GM12878 (cell line): ENCODE measurements around the gene RERGL. TPM values are rescaled to one million over a fixed set of nuclear protein-coding genes. Genes with fewer than 3 reads are reported as not detected.

ENCODE experiments used
- ATAC-seq: fragments of 200-7000 bp; cut with Tn5 transposase; 3 replicates; pipeline ENCODE4 v1.9.1; 2020; ENCODE audit warnings: mild to moderate bottlenecking, moderate library complexity
- BruUV-seq: library from RNA; stranded (reverse); fragments of 400-500 nt; replicated peaks from 2 replicates; lab custom pipeline; 2021; lab: Mats Ljungman, UMichigan
- CTCF ChIA-PET: fragments of 300-600 bp; sonication (Branson Sonifier 250); formaldehyde crosslinking; extraction: SDS; loops from one replicate; lab custom pipeline; 2021; ENCODE audit warnings: inconsistent platforms; lab: Yijun Ruan, JAX
- POLR2A ChIA-PET: fragments of 350-600 bp; formaldehyde crosslinking; extraction: SDS; loops from one replicate; lab custom pipeline; 2021; ENCODE audit warnings: inconsistent platforms; lab: Charles Lee
- RAD21 ChIA-PET: fragments of 300-600 bp; sonication (Branson Sonifier 250); formaldehyde crosslinking; loops from one replicate; lab custom pipeline; 2023; ENCODE audit warnings: antibody characterized with exemption; ENCODE audit not compliant: unreplicated experiment; lab: Charles Lee
- SMC1A ChIA-PET: fragments of 300-600 bp; sonication (Branson Sonifier 250); formaldehyde crosslinking; loops from one replicate; lab custom pipeline; 2023; ENCODE audit not compliant: unreplicated experiment, uncharacterized antibody; lab: Charles Lee
- DNase-seq: peaks from one replicate; pipeline ENCODE4 v3.0.0-alpha.2; 2011; ENCODE audit warnings: low read depth, low spot score
- FAIRE-seq: peaks from 3 replicates; lab custom pipeline; 2011; peaks lifted over from hg19 to GRCh38; lab: Jason Lieb, UNC
- H2AFZ ChIP-seq: 2 replicates; pipeline ENCODE4 v1.6.0; 2011; ENCODE audit warnings: low read depth, low read length, control low read depth; ENCODE audit not compliant: control insufficient read depth
- H3K27ac ChIP-seq: 2 replicates; pipeline ENCODE4 v1.5.1; 2011; ENCODE audit warnings: control low read depth; ENCODE audit not compliant: control insufficient read depth, insufficient read depth
- H3K27me3 ChIP-seq, 2 experiments: replicated peaks in 1 of 2; 2 replicates each; pipeline versions ENCODE4 v1.6.0 to v1.6.1; 2011; ENCODE audit warnings: low read length in 1 of 2; ENCODE audit not compliant: control insufficient read depth in 2 of 2, insufficient read depth in 2 of 2
- H3K36me3 ChIP-seq, 2 experiments: 2 replicates each; pipeline ENCODE4 v1.5.1; 2011; ENCODE audit warnings: low read length in 1 of 2; ENCODE audit not compliant: control insufficient read depth in 2 of 2, insufficient read depth in 2 of 2
- H3K4me1 ChIP-seq: 2 replicates; pipeline ENCODE4 v1.6.1; 2011; ENCODE audit warnings: mild to moderate bottlenecking, low read length, moderate library complexity, mixed read lengths; ENCODE audit not compliant: control insufficient read depth, insufficient read depth
- H3K4me2 ChIP-seq: 2 replicates; pipeline ENCODE4 v1.6.0; 2011; ENCODE audit warnings: control low read depth; ENCODE audit not compliant: control insufficient read depth, insufficient read depth
- H3K4me3 ChIP-seq: fragments of 200-600 bp; sonication (generic); 2 replicates; pipeline ENCODE4 v1.5.1; 2016
- H3K79me2 ChIP-seq: 2 replicates; pipeline ENCODE4 v1.6.0; 2011; ENCODE audit warnings: low read length; ENCODE audit not compliant: control insufficient read depth, insufficient read depth
- H3K9ac ChIP-seq: 2 replicates; pipeline ENCODE4 v1.8.0; 2011; ENCODE audit warnings: low read length, control low read depth, mixed read lengths; ENCODE audit not compliant: control insufficient read depth, insufficient read depth
- H3K9me3 ChIP-seq: replicated peaks from 3 replicates; pipeline ENCODE4 v1.5.1; 2011; ENCODE audit warnings: mild to moderate bottlenecking, low read length; ENCODE audit not compliant: control insufficient read depth, insufficient read depth
- H4K20me1 ChIP-seq: 2 replicates; pipeline ENCODE4 v1.6.0; 2011; ENCODE audit not compliant: control insufficient read depth, insufficient read depth
- ATF7 ChIP-seq: fragments of 450-650 bp; IDR thresholded peaks from 2 replicates; pipeline ENCODE4 v1.6.1; 2016; ENCODE audit warnings: low read depth, mild to moderate bottlenecking
- BHLHE40 ChIP-seq, 2 experiments: fragments of 450-650 bp in 1 of 2; IDR thresholded peaks; 2 replicates each; pipeline ENCODE4 v1.6.1; 2011 to 2017; ENCODE audit warnings: low read depth in 2 of 2, borderline replicate concordance in 1 of 2, improper control_type of control experiment in 1 of 2, low read length in 1 of 2, mild to moderate bottlenecking in 1 of 2
- CBX3 ChIP-seq: fragments of 200-600 bp; sonication (generic); IDR thresholded peaks from 2 replicates; pipeline ENCODE4 v1.6.1; 2016; ENCODE audit warnings: low read depth, borderline replicate concordance
- CHD4 ChIP-seq: fragments of 200-600 bp; sonication (generic); IDR thresholded peaks from 2 replicates; pipeline ENCODE4 v1.6.1; 2016; ENCODE audit warnings: mild to moderate bottlenecking
- DPF2 ChIP-seq: fragments of 450-650 bp; IDR thresholded peaks from 2 replicates; pipeline ENCODE4 v1.6.1; 2017; ENCODE audit warnings: mild to moderate bottlenecking
- ESRRA ChIP-seq: IDR thresholded peaks from 2 replicates; pipeline ENCODE4 v1.6.1; 2012; ENCODE audit warnings: mild to moderate bottlenecking, low read length, improper control_type of control experiment
- HCFC1 ChIP-seq: fragments of 150-350 bp; IDR thresholded peaks from 2 replicates; pipeline ENCODE4 v1.6.1; 2014; ENCODE audit warnings: low read length
- MXI1 ChIP-seq: fragments of 150-350 bp; IDR thresholded peaks from 2 replicates; pipeline ENCODE4 v1.6.1; 2011; ENCODE audit warnings: low read depth, mild to moderate bottlenecking, inconsistent platforms, low read length, improper control_type of control experiment
- NFYB ChIP-seq: IDR thresholded peaks from 2 replicates; pipeline ENCODE4 v1.6.1; 2011; ENCODE audit warnings: low read depth, mild to moderate bottlenecking, low read length, improper control_type of control experiment, moderate library complexity; ENCODE audit not compliant: insufficient read depth
- RELA ChIP-seq: fragments of 450-650 bp; IDR thresholded peaks from 2 replicates; pipeline ENCODE4 v1.8.0; 2014; ENCODE audit warnings: borderline replicate concordance; ENCODE audit not compliant: partially characterized antibody
- SMAD1 ChIP-seq: fragments of 450-650 bp; IDR thresholded peaks from 2 replicates; pipeline ENCODE4 v1.6.1; 2018; ENCODE audit warnings: mild to moderate bottlenecking, low read depth; ENCODE audit not compliant: partially characterized antibody
- SMC3 ChIP-seq: IDR thresholded peaks from 2 replicates; pipeline ENCODE4 v1.6.1; 2011; ENCODE audit warnings: low read length, improper control_type of control experiment, borderline replicate concordance
- WGBS: methylation state at CpG from one replicate; pipeline ENCODE4 v1.1.6; 2016; ENCODE audit warnings: low lambda C conversion rate; ENCODE audit not compliant: insufficient replicate concordance, insufficient coverage; ENCODE audit errors: missing lambda C conversion rate; 5-methylcytosine and 5-hydroxymethylcytosine counted together
- in situ Hi-C: fragments of 300-500 bp; cut with MboI; formaldehyde crosslinking; loops from 9 replicates; pipeline ENCODE4 v1.14.3; 2018; ENCODE audit warnings: mixed read lengths
- intact Hi-C: fragments of 100-400 bp; cut with micrococcal nuclease; formaldehyde crosslinking; loops from one replicate; pipeline ENCODE4 v1.14.2; 2022; ENCODE audit not compliant: unreplicated experiment
- polyA plus RNA-seq, 11 experiments: library from polyadenylated mRNA; depleted of rRNA in 4 of 11; unstranded in 6 of 11; stranded (reverse) in 5 of 11; fragments of >200 nt; fragmentation: Nextera tagmentation in 4 of 11; fragmentation: Illumina TruSeq in 1 of 11; extraction: Ambion mirVana in 4 of 11; extraction: Trizol in 1 of 11; gene quantifications; 1 replicate in 1 of 11; 2 replicates in 10 of 11; pipeline versions ENCODE4 v1.2.1 to v1.2.3, GENCODE V29; 2011 to 2016; ENCODE audit warnings: inconsistent platforms in 2 of 11, missing spikeins in 2 of 11, low read depth in 1 of 11
- total RNA-seq, 4 experiments: library from RNA; depleted of rRNA in 3 of 4; stranded (reverse); fragments of >200 nt in 3 of 4; fragmentation: Illumina TruSeq in 1 of 4; extraction: Trizol in 1 of 4; gene quantifications; 2 replicates each; pipeline versions ENCODE4 v1.2.1 to v1.2.3, GENCODE V29; 2013 to 2021
- TF ChIP-seq, protein P1 (sequence below): IDR thresholded peaks from 2 replicates; pipeline ENCODE4 v1.6.1; 2012; ENCODE audit warnings: low read depth, low read length, improper control_type of control experiment
- TF ChIP-seq, protein P2 (sequence below): fragments of 450-650 bp; formaldehyde crosslinking; IDR thresholded peaks from 2 replicates; pipeline ENCODE4 v1.4.0; 2020; ENCODE audit warnings: mild to moderate bottlenecking, moderate library complexity
- TF ChIP-seq, protein P3 (sequence below): fragments of 450-650 bp; formaldehyde crosslinking; IDR thresholded peaks from 2 replicates; pipeline ENCODE4 v1.4.0; 2022; ENCODE audit warnings: mild to moderate bottlenecking, moderate library complexity

The RERGL gene
- total and polyA plus RNA-seq, 10 of the 15 experiments (the other 5 are each of a cell fraction or from before 2014, with no cell fraction given) = 0.10 to 0.28 (median 0.14) TPM; not detected in 3

DNA sequence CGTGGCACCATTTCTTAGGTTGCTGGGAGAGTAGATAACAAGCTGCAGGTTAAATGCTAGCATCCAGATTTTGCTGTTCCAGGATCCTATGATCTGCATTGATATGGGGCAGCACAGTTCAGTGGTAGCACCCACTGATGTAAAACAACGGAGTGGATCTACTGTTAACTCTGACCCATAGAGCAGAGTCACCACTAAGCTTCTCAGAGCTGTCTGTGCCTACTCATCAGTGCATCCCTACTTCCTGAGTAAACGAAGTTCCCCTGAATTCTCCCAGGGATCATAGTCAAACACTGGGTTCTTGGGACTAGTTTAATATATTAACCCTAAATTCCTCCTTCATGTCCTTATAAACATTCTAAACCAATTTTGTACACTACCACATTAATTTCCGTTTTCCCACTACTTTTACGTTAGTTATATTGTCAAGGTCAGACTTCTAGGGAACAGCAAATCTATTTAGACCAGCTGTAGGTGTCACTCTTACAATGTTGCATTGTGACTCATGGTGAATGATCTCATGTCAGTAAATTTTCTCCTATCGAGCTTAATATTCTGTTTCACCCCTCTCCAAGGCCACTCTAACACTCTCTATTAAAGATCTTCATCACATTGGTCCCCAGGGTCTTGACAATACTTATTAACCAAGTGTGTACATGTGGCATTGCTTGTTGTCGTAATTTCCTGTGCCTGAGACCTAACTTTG lies 10.3 kb downstream of the RERGL start:
- Histone ChIP-seq H3K36me3 (no peaks in the 10 kb centered on the region), H3K4me3 (no peak overlapping the region), H3K79me2 (no peaks in the 10 kb centered on the region), H3K27me3 (no peaks in the 10 kb centered on the region), H4K20me1 (no peaks in the 10 kb centered on the region), H3K27ac (no peak overlapping the region), H3K9me3 (no peaks in the 10 kb centered on the region), H3K4me2 (no peak overlapping the region), H2AFZ (no peak overlapping the region), H3K9ac (no peak overlapping the region), H3K4me1 (no peaks in the 10 kb centered on the region)
- intact Hi-C loops (no loop called here), in situ Hi-C loops (no loop called here)
- no TSS peak for BruUV-seq
- ChIA-PET RAD21 (no interaction called here), SMC1A (no interaction called here), CTCF (interaction anchor here (1.1 kb wide), 1 partner anchor 77 kb away, joined by 3 read pairs; no protein-coding TSS in a partner anchor), POLR2A (no interaction called here)
- FAIRE-seq = no peak
- DNase-seq = no peak
- no peak for ATAC-seq
- no peak for TF ChIP-seq SMAD1
- no peak for TF ChIP-seq BHLHE40 (IDR thresholded peaks at IDR 0.05; ENCODE audit: borderline replicate concordance in 1 of 2, low read depth in 2 of 2, low read length in 1 of 2)
- no peak for TF ChIP-seq SMC3
- TF ChIP-seq ESRRA = no peak
- TF ChIP-seq MXI1 = no peak
- no peak for TF ChIP-seq DPF2
- no peak for TF ChIP-seq CBX3
- TF ChIP-seq NFYB = no peak
- no peak for TF ChIP-seq CHD4
- no peak for TF ChIP-seq HCFC1
- TF ChIP-seq, protein P1, sequence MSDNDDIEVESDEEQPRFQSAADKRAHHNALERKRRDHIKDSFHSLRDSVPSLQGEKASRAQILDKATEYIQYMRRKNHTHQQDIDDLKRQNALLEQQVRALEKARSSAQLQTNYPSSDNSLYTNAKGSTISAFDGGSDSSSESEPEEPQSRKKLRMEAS = no peak
- TF ChIP-seq, protein P2, sequence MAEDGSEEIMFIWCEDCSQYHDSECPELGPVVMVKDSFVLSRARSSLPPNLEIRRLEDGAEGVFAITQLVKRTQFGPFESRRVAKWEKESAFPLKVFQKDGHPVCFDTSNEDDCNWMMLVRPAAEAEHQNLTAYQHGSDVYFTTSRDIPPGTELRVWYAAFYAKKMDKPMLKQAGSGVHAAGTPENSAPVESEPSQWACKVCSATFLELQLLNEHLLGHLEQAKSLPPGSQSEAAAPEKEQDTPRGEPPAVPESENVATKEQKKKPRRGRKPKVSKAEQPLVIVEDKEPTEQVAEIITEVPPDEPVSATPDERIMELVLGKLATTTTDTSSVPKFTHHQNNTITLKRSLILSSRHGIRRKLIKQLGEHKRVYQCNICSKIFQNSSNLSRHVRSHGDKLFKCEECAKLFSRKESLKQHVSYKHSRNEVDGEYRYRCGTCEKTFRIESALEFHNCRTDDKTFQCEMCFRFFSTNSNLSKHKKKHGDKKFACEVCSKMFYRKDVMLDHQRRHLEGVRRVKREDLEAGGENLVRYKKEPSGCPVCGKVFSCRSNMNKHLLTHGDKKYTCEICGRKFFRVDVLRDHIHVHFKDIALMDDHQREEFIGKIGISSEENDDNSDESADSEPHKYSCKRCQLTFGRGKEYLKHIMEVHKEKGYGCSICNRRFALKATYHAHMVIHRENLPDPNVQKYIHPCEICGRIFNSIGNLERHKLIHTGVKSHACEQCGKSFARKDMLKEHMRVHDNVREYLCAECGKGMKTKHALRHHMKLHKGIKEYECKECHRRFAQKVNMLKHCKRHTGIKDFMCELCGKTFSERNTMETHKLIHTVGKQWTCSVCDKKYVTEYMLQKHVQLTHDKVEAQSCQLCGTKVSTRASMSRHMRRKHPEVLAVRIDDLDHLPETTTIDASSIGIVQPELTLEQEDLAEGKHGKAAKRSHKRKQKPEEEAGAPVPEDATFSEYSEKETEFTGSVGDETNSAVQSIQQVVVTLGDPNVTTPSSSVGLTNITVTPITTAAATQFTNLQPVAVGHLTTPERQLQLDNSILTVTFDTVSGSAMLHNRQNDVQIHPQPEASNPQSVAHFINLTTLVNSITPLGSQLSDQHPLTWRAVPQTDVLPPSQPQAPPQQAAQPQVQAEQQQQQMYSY (CRISPR knock-in tag) = no peak
- TF ChIP-seq RELA = no peak
- TF ChIP-seq, protein P3, sequence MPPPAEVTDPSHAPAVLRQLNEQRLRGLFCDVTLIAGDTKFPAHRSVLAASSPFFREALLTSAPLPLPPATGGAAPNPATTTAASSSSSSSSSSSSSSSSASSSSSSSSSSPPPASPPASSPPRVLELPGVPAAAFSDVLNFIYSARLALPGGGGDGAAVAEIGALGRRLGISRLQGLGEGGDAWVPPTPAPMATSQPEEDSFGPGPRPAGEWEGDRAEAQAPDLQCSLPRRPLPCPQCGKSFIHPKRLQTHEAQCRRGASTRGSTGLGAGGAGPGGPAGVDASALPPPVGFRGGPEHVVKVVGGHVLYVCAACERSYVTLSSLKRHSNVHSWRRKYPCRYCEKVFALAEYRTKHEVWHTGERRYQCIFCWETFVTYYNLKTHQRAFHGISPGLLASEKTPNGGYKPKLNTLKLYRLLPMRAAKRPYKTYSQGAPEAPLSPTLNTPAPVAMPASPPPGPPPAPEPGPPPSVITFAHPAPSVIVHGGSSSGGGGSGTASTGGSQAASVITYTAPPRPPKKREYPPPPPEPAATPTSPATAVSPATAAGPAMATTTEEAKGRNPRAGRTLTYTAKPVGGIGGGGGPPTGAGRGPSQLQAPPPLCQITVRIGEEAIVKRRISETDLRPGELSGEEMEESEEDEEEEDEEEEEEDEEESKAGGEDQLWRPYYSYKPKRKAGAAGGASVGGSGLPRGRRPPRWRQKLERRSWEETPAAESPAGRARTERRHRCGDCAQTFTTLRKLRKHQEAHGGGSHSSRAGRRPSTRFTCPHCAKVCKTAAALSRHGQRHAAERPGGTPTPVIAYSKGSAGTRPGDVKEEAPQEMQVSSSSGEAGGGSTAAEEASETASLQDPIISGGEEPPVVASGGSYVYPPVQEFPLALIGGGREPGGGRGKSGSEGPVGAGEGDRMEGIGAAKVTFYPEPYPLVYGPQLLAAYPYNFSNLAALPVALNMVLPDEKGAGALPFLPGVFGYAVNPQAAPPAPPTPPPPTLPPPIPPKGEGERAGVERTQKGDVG (CRISPR knock-in tag) = no peak
- TF ChIP-seq ATF7 = no peak
- WGBS = 5% methylated on average over 7 of the region's 7 CpGs
